B cell (primary cell): ENCODE results near the gene TRIO. TPM values are rescaled to one million over a fixed set of nuclear protein-coding genes. Genes with fewer than 3 reads are reported as not detected.

Experiments
- ATAC-seq: fragments of 200-7000 bp; cut with Tn5 transposase; one replicate; pipeline ENCODE4 v1.10.0; 2021; ENCODE audit warnings: low read depth, mild to moderate bottlenecking, moderate number of reproducible peaks, moderate library complexity
- CTCF ChIA-PET: fragments of 350-600 bp; sonication (Branson Sonifier 250); formaldehyde crosslinking; loops from one replicate; lab custom pipeline; 2021; ENCODE audit warnings: antibody characterized with exemption, inconsistent platforms; lab: Charles Lee
- POLR2A ChIA-PET: fragments of 350-600 bp; sonication (Branson Sonifier 250); formaldehyde crosslinking; loops from one replicate; lab custom pipeline; 2021; ENCODE audit warnings: antibody characterized with exemption; lab: Charles Lee
- DNase-seq: peaks from one replicate; pipeline ENCODE4 v3.0.0; 2013
- H2AFZ ChIP-seq: 2 replicates; pipeline ENCODE4 v1.6.1; 2012; ENCODE audit warnings: mild to moderate bottlenecking, low read depth, low read length; ENCODE audit not compliant: insufficient read depth, poor library complexity, severe bottlenecking
- H3K27ac ChIP-seq, 2 donors: 1 replicate in 1 of 2; 2 replicates in 1 of 2; pipeline ENCODE4 v1.5.1; 2012 to 2013; ENCODE audit warnings: low read length in 2 of 2, mild to moderate bottlenecking in 2 of 2, moderate library complexity in 1 of 2
- H3K27me3 ChIP-seq, 4 experiments: fragments of 200-600 bp in 1 of 4; sonication (generic) in 1 of 4; replicated peaks in 1 of 4; 1 replicate in 2 of 4; 2 replicates in 2 of 4; pipeline versions ENCODE4 v1.6.1 to v1.7.0; 2013 to 2016; ENCODE audit warnings: low read length in 3 of 4, mild to moderate bottlenecking in 2 of 4, mixed read lengths in 1 of 4, moderate library complexity in 1 of 4; ENCODE audit not compliant: insufficient read depth in 4 of 4, control insufficient read depth in 3 of 4; ENCODE audit errors: control extremely low read depth in 1 of 4
- H3K36me3 ChIP-seq, 2 experiments: replicated peaks in 1 of 2; 1 replicate in 1 of 2; 2 replicates in 1 of 2; pipeline versions ENCODE4 v1.6.1 to v1.7.1; 2013; ENCODE audit warnings: low read length in 1 of 2; ENCODE audit not compliant: insufficient read depth in 2 of 2, control insufficient read depth in 1 of 2; ENCODE audit errors: control extremely low read depth in 1 of 2, extremely low read depth in 1 of 2
- H3K4me1 ChIP-seq, 2 donors: fragments of 200-600 bp in 1 of 2; sonication (generic) in 1 of 2; 1 replicate in 1 of 2; 2 replicates in 1 of 2; pipeline versions ENCODE4 v1.5.1 to v1.6.1; 2013 to 2017; ENCODE audit warnings: low read length in 2 of 2; ENCODE audit not compliant: control insufficient read depth in 2 of 2, insufficient read depth in 2 of 2
- H3K4me2 ChIP-seq: replicated peaks from 2 replicates; pipeline ENCODE3; 2012; ENCODE audit warnings: mild to moderate bottlenecking, low read depth, low read length; ENCODE audit not compliant: poor library complexity, severe bottlenecking
- H3K4me3 ChIP-seq, 5 experiments: fragments of 200-600 bp in 1 of 5; sonication (generic) in 1 of 5; 1 replicate in 3 of 5; 2 replicates in 2 of 5; pipeline versions ENCODE4 v1.5.1 to v1.7.0; 2011 to 2016; ENCODE audit warnings: low read length in 4 of 5, mild to moderate bottlenecking in 4 of 5, low read depth in 2 of 5, control low read depth in 1 of 5, moderate library complexity in 1 of 5; ENCODE audit not compliant: insufficient read depth in 1 of 5; ENCODE audit errors: control extremely low read depth in 1 of 5, extremely low read depth in 1 of 5
- H3K79me2 ChIP-seq: fragments of 200-600 bp; sonication (generic); one replicate; pipeline ENCODE4 v1.6.0; 2016; ENCODE audit warnings: low read length; ENCODE audit not compliant: control insufficient read depth, insufficient read depth
- H3K9ac ChIP-seq: fragments of 200-600 bp; sonication (generic); 2 replicates; pipeline ENCODE4 v1.6.1; 2017; ENCODE audit warnings: mild to moderate bottlenecking, low read length, moderate library complexity
- H3K9me3 ChIP-seq, 3 donors: one replicate each; pipeline versions ENCODE4 v1.6.1 to v1.7.1; 2013; ENCODE audit warnings: low read length in 2 of 3; ENCODE audit not compliant: control insufficient read depth in 2 of 3, insufficient read depth in 1 of 3; ENCODE audit errors: control extremely low read depth in 1 of 3
- H4K20me1 ChIP-seq: 2 replicates; pipeline ENCODE4 v1.6.0; 2012; ENCODE audit warnings: mild to moderate bottlenecking, low read length; ENCODE audit not compliant: insufficient read depth, control insufficient read depth, poor library complexity, severe bottlenecking
- H3K27ac Mint-ChIP-seq: one replicate; pipeline ENCODE4 v1.8.0; 2021; ENCODE audit warnings: mixed read lengths
- H3K27me3 Mint-ChIP-seq: one replicate; pipeline ENCODE4 v1.8.0; 2021; ENCODE audit warnings: mixed read lengths
- H3K4me1 Mint-ChIP-seq: one replicate; pipeline ENCODE4 v1.8.0; 2021; ENCODE audit warnings: mixed read lengths
- H3K4me3 Mint-ChIP-seq: one replicate; pipeline ENCODE4 v1.8.0; 2021; ENCODE audit warnings: mixed read lengths
- H3K9me3 Mint-ChIP-seq: one replicate; pipeline ENCODE4 v1.8.0; 2022; ENCODE audit warnings: mixed read lengths; ENCODE audit not compliant: insufficient read depth
- CTCF ChIP-seq: fragments of 200-600 bp; IDR thresholded peaks from one replicate; pipeline ENCODE4 v1.8.0; 2022; ENCODE audit warnings: antibody characterized with exemption, mild to moderate bottlenecking
- EZH2 ChIP-seq: IDR thresholded peaks from 2 replicates; pipeline ENCODE4 v1.6.1; 2012; ENCODE audit warnings: borderline replicate concordance, low read depth, mild to moderate bottlenecking, moderate library complexity, low read length; ENCODE audit not compliant: insufficient read depth, poor library complexity, severe bottlenecking
- WGBS: methylation state at CpG from one replicate; pipeline ENCODE4 v1.1.5; 2013; ENCODE audit warnings: missing lambda C conversion rate; ENCODE audit not compliant: insufficient coverage; 5-methylcytosine and 5-hydroxymethylcytosine counted together
- intact Hi-C: fragments of 100-400 bp; cut with micrococcal nuclease; formaldehyde crosslinking; loops from one replicate; pipeline ENCODE4 v1.10.0; 2022
- polyA plus RNA-seq: library from polyadenylated mRNA; depleted of rRNA; stranded (reverse); fragments of >200 nt; gene quantifications from 2 replicates; pipeline ENCODE4 v1.2.3, GENCODE V29; 2012
- total RNA-seq, 2 donors: library from RNA; stranded (reverse); fragments of 120-200 nt in 1 of 2; gene quantifications; 1 replicate in 1 of 2; 2 replicates in 1 of 2; pipeline versions ENCODE4 v1.2.3 to v1.2.4, GENCODE V29; 2013 to 2022

TRIO gene
- total and polyA plus RNA-seq, 2 donors (not counting 1 experiment from before 2014, with no cell fraction given) = 90.5 to 479 TPM

- H4K20me1 ChIP-seq = peaks cover 17% of the 10 kb centered on the region
- POLR2A ChIA-PET = no interaction called here
- CTCF ChIA-PET = interaction anchor here (1.1 to 3.9 kb wide), 4 partner anchors 8 to 289 kb away, joined by 3 to 21 read pairs (median 4); no protein-coding TSS in a partner anchor
- Mint-ChIP-seq H3K27me3 (no peaks in the 10 kb centered on the region), H3K4me3 (no peak overlapping the region), H3K27ac (no peak overlapping the region), H3K4me1 (peaks cover 8% of the 10 kb centered on the region), H3K9me3 (no peaks in the 10 kb centered on the region)
- no peaks in the 10 kb centered on the region for H3K27me3 ChIP-seq
- peaks cover 4 to 63% of the 10 kb centered on the region in 2 experiments for H3K36me3 ChIP-seq
- 94% methylated on average over 25 of the region's 27 CpGs for WGBS
- H3K4me2 ChIP-seq = no peak overlapping the region
- no peak for TF ChIP-seq CTCF
- TF ChIP-seq EZH2 = no peak
- no peak for DNase-seq
- H3K9me3 ChIP-seq = no peaks in the 10 kb centered on the region
- intact Hi-C loops = no loop called here
- H3K9ac ChIP-seq = no peak overlapping the region
- peaks cover under 1% of the 10 kb centered on the region for H3K79me2 ChIP-seq
- ATAC-seq = no peak
- no peak overlapping the region for H3K4me3 ChIP-seq
- H2AFZ ChIP-seq = no peak overlapping the region
- no peaks in the 10 kb centered on the region for H3K4me1 ChIP-seq
- H3K27ac ChIP-seq = no peak overlapping the region
Measured at GRCh38 chr5:14359069-14360043, 216.2 kb downstream of the TRIO start.

GRCh38 chr5:14362491-14362890 is 219.3 kb downstream of the TRIO start:
- POLR2A ChIA-PET = no interaction called here
- CTCF ChIA-PET = interaction anchor here (0.7 to 3.9 kb wide), 10 partner anchors 9 to 375 kb away, joined by 3 to 21 read pairs (median 4); no protein-coding TSS in a partner anchor
- H3K9me3 Mint-ChIP-seq = no peaks in the 10 kb centered on the region

More at GRCh38 chr5:14362491-14362890, 219.3 kb downstream of the TRIO start:
- no peak for ATAC-seq
- H4K20me1 ChIP-seq = peaks cover 20% of the 10 kb centered on the region
- 80% methylated on average over 7 of the region's 9 CpGs for WGBS
- no peak overlapping the region for H3K9ac ChIP-seq
- Mint-ChIP-seq H3K4me1 (peaks cover 12% of the 10 kb centered on the region), H3K27ac (no peak overlapping the region), H3K4me3 (no peak overlapping the region), H3K27me3 (no peaks in the 10 kb centered on the region)
- no peak for DNase-seq
- no peaks in the 10 kb centered on the region for H3K9me3 ChIP-seq
- no peak for TF ChIP-seq CTCF
- no peak overlapping the region for H3K4me2 ChIP-seq
- no peak overlapping the region for H3K27ac ChIP-seq
- H2AFZ ChIP-seq = no peak overlapping the region
- peaks cover 10 to 13% of the 10 kb centered on the region in 2 donors for H3K4me1 ChIP-seq
- peaks cover 17 to 90% of the 10 kb centered on the region in 2 experiments for H3K36me3 ChIP-seq
- H3K27me3 ChIP-seq = no peaks in the 10 kb centered on the region
- H3K79me2 ChIP-seq = no peaks in the 10 kb centered on the region
- no peak overlapping the region for H3K4me3 ChIP-seq
- intact Hi-C loops = no loop called here
